HL-60 (cell line): ENCODE results near the gene SPINK8.

Source experiments
- POLR2AphosphoS5 ChIP-seq: IDR thresholded peaks from 2 replicates; pipeline ENCODE4 v1.6.1; 2012; ENCODE audit warnings: low read depth
- TF ChIP-seq, protein P1 (sequence below): IDR thresholded peaks from one replicate; pipeline ENCODE4 v1.5.1; 2011; ENCODE audit warnings: low read length, control low read depth, inconsistent platforms; ENCODE audit not compliant: insufficient read depth

DNA sequence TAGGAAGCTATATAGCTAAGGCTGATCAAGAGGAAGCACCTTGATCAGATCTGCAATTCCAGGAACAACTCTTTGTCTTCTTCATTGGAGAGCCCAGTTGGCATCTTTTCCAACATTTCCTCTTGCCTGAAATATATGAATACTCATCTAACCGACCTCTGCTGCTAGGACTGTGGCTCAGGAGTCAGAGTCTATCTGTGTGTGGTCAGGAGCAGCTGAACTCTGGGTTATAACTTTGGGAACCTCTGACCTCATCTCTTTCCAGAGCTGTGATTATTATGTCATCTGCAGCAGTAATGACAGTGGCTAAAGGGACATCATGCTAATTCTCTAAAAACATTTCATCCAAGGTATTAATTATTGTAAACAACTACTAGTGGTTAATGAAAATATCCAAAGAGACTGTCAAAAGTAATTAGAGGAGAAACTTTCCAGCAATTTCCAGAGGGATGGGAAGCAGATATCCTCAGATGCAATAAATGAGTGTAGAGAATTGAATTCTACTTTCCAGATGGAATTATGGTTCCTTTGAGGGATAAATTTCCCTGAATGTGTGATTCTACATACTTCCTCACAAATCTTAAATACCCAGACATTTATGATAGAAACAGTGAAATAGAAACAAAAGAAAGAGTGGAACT lies 11.5 kb upstream of the SPINK8 start:
- TF ChIP-seq, protein P1, sequence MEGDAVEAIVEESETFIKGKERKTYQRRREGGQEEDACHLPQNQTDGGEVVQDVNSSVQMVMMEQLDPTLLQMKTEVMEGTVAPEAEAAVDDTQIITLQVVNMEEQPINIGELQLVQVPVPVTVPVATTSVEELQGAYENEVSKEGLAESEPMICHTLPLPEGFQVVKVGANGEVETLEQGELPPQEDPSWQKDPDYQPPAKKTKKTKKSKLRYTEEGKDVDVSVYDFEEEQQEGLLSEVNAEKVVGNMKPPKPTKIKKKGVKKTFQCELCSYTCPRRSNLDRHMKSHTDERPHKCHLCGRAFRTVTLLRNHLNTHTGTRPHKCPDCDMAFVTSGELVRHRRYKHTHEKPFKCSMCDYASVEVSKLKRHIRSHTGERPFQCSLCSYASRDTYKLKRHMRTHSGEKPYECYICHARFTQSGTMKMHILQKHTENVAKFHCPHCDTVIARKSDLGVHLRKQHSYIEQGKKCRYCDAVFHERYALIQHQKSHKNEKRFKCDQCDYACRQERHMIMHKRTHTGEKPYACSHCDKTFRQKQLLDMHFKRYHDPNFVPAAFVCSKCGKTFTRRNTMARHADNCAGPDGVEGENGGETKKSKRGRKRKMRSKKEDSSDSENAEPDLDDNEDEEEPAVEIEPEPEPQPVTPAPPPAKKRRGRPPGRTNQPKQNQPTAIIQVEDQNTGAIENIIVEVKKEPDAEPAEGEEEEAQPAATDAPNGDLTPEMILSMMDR, result no peak
- no peak for TF ChIP-seq POLR2AphosphoS5
